Colonic mucosa (tissue), 4 donors: ENCODE measurements around the gene MED9. TPM values are rescaled to one million over a fixed set of nuclear protein-coding genes. Genes with fewer than 3 reads are reported as not detected.

Source experiments
- DNase-seq: peaks from one replicate; pipeline ENCODE4 v3.0.0-alpha.2; 2020
- H3K27ac ChIP-seq: fragments of 200-600 bp; one replicate; pipeline ENCODE4 v1.8.0; 2021
- H3K27me3 ChIP-seq: fragments of 200-600 bp; one replicate; pipeline ENCODE4 v1.8.0; 2021
- H3K36me3 ChIP-seq: fragments of 200-600 bp; one replicate; pipeline ENCODE4 v1.8.0; 2021
- H3K4me1 ChIP-seq: fragments of 200-600 bp; one replicate; pipeline ENCODE4 v1.8.0; 2021; ENCODE audit warnings: mild to moderate bottlenecking
- H3K4me3 ChIP-seq: fragments of 200-600 bp; one replicate; pipeline ENCODE4 v1.8.0; 2021
- H3K9ac ChIP-seq, 2 donors: one replicate each; pipeline ENCODE4 v1.7.0; 2013; ENCODE audit warnings: control low read depth in 2 of 2, low read depth in 2 of 2, low read length in 2 of 2
- H3K9me3 ChIP-seq: fragments of 200-600 bp; one replicate; pipeline ENCODE4 v1.8.0; 2021
- intact Hi-C: fragments of 100-400 bp; cut with DNase I; formaldehyde crosslinking; loops from one replicate; pipeline ENCODE4 v1.14.1; 2022
- total RNA-seq, 2 donors: library from RNA; stranded (reverse); fragmentation: NEBNext Ultra II Directional in 1 of 2; extraction: Animal tissue kit (Norgen Biotek cat#: 25700) in 1 of 2; gene quantifications; one replicate each; pipeline ENCODE4 v1.2.1, GENCODE V29; 2021
- TF ChIP-seq, protein P1 (sequence below): fragments of 200-600 bp; IDR thresholded peaks from one replicate; pipeline ENCODE4 v1.8.0; 2022; ENCODE audit warnings: antibody characterized with exemption, mild to moderate bottlenecking
- donor health status: healthy.
- donor health status: DM: no; HTN: no; CAD: no.
- donor health status: DM: no; HTN: no; CAD: no.

Gene MED9
- total RNA-seq, 2 donors from 2014 or later: 15.3 to 23.8 TPM

GRCh38 chr17:17491546-17491988 is 14.8 kb downstream of the MED9 start:
- DNase-seq: no peak
- no peak overlapping the region for H3K4me3 ChIP-seq
- no peak overlapping the region for H3K9ac ChIP-seq
- no peaks in the 10 kb centered on the region for H3K9me3 ChIP-seq
- no peaks in the 10 kb centered on the region for H3K36me3 ChIP-seq
- TF ChIP-seq, protein P1, sequence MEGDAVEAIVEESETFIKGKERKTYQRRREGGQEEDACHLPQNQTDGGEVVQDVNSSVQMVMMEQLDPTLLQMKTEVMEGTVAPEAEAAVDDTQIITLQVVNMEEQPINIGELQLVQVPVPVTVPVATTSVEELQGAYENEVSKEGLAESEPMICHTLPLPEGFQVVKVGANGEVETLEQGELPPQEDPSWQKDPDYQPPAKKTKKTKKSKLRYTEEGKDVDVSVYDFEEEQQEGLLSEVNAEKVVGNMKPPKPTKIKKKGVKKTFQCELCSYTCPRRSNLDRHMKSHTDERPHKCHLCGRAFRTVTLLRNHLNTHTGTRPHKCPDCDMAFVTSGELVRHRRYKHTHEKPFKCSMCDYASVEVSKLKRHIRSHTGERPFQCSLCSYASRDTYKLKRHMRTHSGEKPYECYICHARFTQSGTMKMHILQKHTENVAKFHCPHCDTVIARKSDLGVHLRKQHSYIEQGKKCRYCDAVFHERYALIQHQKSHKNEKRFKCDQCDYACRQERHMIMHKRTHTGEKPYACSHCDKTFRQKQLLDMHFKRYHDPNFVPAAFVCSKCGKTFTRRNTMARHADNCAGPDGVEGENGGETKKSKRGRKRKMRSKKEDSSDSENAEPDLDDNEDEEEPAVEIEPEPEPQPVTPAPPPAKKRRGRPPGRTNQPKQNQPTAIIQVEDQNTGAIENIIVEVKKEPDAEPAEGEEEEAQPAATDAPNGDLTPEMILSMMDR: no peak
- intact Hi-C loops: loop anchor here (10.0 kb wide), 1 partner anchor 153 kb away; no protein-coding TSS in a partner anchor
- no peak overlapping the region for H3K27ac ChIP-seq
- H3K27me3 ChIP-seq: peaks cover 8% of the 10 kb centered on the region
- peaks cover 14% of the 10 kb centered on the region for H3K4me1 ChIP-seq

GRCh38 chr17:17492085-17492484 is 15.3 kb downstream of the MED9 start:
- no peak overlapping the region for H3K27ac ChIP-seq
- TF ChIP-seq, protein P1: no peak
- H3K27me3 ChIP-seq: peaks cover 8% of the 10 kb centered on the region
- no peak overlapping the region for H3K9ac ChIP-seq
- intact Hi-C loops: loop anchor here (10.0 kb wide), 1 partner anchor 153 kb away; no protein-coding TSS in a partner anchor
- no peaks in the 10 kb centered on the region for H3K9me3 ChIP-seq
- H3K36me3 ChIP-seq: no peaks in the 10 kb centered on the region
- H3K4me3 ChIP-seq: no peak overlapping the region
- no peak for DNase-seq
- H3K4me1 ChIP-seq: peaks cover 14% of the 10 kb centered on the region

- Histone ChIP-seq H3K9ac (no peak overlapping the region), H3K27me3 (peaks cover 8% of the 10 kb centered on the region), H3K27ac (no peak overlapping the region), H3K4me3 (no peak overlapping the region), H3K9me3 (no peaks in the 10 kb centered on the region), H3K36me3 (no peaks in the 10 kb centered on the region), H3K4me1 (peaks cover 14% of the 10 kb centered on the region)
- TF ChIP-seq, protein P1: no peak
- no peak for DNase-seq
- intact Hi-C loops: loop anchor here (10.0 kb wide), 1 partner anchor 152 kb away; no protein-coding TSS in a partner anchor
Observed at GRCh38 chr17:17492571-17492970, 15.8 kb downstream of the MED9 start.

- intact Hi-C loops: loop anchor here (10.0 kb wide), 1 partner anchor 151 kb away; no protein-coding TSS in a partner anchor
- H3K27me3 ChIP-seq: peaks cover 8% of the 10 kb centered on the region
- TF ChIP-seq, protein P1: no peak
- H3K4me3 ChIP-seq: no peak overlapping the region
- no peaks in the 10 kb centered on the region for H3K36me3 ChIP-seq
- peak overlapping the region in 1 of 2 donors; percentile 67 for H3K9ac ChIP-seq
- DNase-seq: peak; percentile 60
- no peaks in the 10 kb centered on the region for H3K9me3 ChIP-seq
- H3K4me1 ChIP-seq: peaks cover 14% of the 10 kb centered on the region
- H3K27ac ChIP-seq: peak overlapping the region; percentile 34
Observed at GRCh38 chr17:17493249-17493985, 16.6 kb downstream of the MED9 start.

GRCh38 chr17:17493986-17494466 is 17.2 kb downstream of the MED9 start:
- intact Hi-C loops: loop anchor here (10.0 kb wide), 1 partner anchor 151 kb away; no protein-coding TSS in a partner anchor
- peak overlapping the region in 1 of 2 donors; percentile 67 for H3K9ac ChIP-seq
- H3K27ac ChIP-seq: peak overlapping the region; percentile 34
- peaks cover 8% of the 10 kb centered on the region for H3K27me3 ChIP-seq
- H3K36me3 ChIP-seq: no peaks in the 10 kb centered on the region
- no peak for DNase-seq
- TF ChIP-seq, protein P1: no peak
- no peaks in the 10 kb centered on the region for H3K9me3 ChIP-seq
- H3K4me3 ChIP-seq: no peak overlapping the region
- peaks cover 14% of the 10 kb centered on the region for H3K4me1 ChIP-seq
